Measurements from ENCODE around the gene COL27A1.

DNA sequence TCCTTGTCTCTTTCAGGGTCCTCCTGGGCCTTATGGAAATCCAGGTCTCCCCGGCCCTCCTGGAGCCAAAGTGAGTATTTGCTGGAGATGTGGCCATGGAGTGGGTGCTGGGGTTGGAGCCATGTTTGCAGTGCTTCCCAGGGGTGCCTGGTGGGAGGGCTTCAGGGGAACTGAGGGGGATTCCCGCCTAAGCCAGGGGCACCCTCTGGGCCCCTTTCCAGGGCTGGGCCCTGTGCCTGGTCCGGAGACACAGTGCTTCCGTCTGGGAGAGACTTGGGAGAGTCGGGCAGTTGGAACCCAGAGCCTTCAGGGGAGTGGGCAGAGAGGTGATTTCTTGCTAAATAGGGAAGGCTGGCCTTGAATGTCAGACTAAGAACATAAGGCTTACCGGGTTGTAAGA lies 27.7 kb downstream of the COL27A1 start:
- TF ChIP-seq CTCF (IDR thresholded peaks at IDR 0.05; ENCODE audit: extremely low read depth in 1 of 2, insufficient read depth in 1 of 2, low read depth in 1 of 2, low read length in 2 of 2) (no peak), EZH2 (IDR thresholded peaks at IDR 0.05; ENCODE audit: borderline replicate concordance, low read depth, low read length, severe bottlenecking) (no peak), POLR2A (IDR thresholded peaks at IDR 0.05; ENCODE audit: low read depth, low read length) (no peak), POLR2AphosphoS5 (IDR thresholded peaks at IDR 0.05; ENCODE audit: insufficient read depth, low read depth, low read length) (no peak), MAX (IDR thresholded peaks at IDR 0.05; ENCODE audit: insufficient read depth, insufficient read length) (no peak), GATA2 (IDR thresholded peaks at IDR 0.05; ENCODE audit: insufficient read depth, insufficient read length, low read depth, low read length) (no peak), MYC (IDR thresholded peaks at IDR 0.05; ENCODE audit: low read depth, low read length) (no peak), JUN (IDR thresholded peaks at IDR 0.05; ENCODE audit: borderline replicate concordance, insufficient read depth, insufficient read length, low read depth) (no peak), FOS (IDR thresholded peaks at IDR 0.05; ENCODE audit: borderline replicate concordance, insufficient read depth, low read length) (no peak)

Measured in endothelial cell of umbilical vein (primary cell).